GM15510 (cell line): ENCODE results near the gene SEMA5B.

Experiments used
- POLR2A ChIP-seq: IDR thresholded peaks from 3 replicates; pipeline ENCODE4 v1.6.1; 2011; ENCODE audit warnings: borderline replicate concordance; ENCODE audit not compliant: insufficient read length; ENCODE audit errors: extremely low read depth

Gene SEMA5B

DNA sequence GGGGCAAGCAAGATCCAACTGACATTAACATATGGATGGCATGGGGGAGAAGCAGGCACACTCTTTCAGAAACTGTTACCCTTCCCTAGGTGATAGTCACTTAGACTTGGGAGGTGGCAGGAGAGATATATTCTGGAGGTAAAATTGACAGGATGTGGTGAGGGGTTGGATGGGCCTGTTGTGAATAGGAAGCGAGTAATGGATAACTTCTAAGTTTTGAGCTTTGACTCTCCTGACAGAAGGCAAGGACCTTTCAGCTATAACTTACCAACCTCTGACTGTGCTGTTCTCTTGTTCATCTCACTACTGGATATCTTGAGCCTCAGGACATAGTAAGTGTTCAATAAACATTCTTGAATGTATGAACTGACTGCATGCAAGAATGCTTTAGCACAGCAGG, 37.4 kb upstream of the SEMA5B start:
- no peak for TF ChIP-seq POLR2A

DNA sequence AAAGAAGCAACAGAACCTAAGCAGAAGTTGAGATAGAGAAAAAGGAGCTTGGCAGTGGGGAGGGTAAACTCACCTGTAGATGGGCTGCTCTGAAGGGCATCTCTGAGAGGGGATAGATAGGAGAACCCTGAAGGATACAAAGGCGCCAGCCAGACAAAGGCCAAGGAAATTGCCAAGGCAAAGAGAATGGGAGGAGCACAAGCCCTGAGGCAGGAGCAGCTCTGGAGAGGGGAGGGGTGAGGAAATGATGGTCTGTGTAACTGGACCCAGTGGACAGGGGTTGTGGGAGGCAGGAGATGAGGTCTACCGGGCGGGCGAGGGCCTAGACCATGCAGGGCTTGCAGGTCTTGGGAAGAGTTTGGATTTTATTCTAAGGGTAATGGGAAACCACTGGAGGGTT, 36.9 kb upstream of the SEMA5B start:
- TF ChIP-seq POLR2A: no peak

DNA sequence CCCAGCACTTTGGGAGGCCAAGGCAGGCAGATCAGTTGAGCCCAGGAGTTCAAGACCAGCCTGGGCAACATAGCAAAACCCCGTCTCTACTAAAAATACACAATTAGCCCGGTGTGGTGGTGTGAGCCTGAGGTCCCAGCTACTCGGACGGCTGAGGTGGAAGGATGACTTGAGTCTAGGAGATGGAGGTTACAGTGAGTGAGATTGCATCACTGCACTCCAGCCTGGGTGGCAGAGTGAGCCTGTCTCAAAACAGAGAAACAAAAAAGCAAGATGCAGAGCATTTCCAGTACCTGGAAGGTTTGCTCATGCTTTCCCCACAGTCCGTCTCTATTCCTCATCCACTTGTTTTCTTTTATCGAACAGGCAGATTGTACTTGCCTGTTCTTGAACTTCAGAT, 35.5 kb upstream of the SEMA5B start:
- no peak for TF ChIP-seq POLR2A

DNA sequence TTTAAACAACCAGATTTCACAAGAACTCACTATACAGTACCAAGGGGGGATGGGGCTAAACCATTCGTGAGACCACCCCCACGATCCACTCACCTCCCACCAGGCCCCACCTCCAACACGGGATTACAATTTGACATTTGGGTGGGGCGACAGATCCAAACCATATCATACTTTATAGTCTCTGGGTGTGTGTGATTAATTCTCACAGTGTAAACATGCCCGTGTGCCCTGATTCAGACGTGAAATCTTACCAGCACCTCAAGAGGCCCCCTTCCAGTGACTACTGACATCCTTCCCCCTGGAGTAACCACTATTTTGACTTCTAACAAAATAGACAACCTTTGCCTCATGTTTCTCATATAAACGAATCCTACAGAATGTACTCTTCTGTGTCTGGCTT, 34.3 kb upstream of the SEMA5B start:
- TF ChIP-seq POLR2A: no peak

DNA sequence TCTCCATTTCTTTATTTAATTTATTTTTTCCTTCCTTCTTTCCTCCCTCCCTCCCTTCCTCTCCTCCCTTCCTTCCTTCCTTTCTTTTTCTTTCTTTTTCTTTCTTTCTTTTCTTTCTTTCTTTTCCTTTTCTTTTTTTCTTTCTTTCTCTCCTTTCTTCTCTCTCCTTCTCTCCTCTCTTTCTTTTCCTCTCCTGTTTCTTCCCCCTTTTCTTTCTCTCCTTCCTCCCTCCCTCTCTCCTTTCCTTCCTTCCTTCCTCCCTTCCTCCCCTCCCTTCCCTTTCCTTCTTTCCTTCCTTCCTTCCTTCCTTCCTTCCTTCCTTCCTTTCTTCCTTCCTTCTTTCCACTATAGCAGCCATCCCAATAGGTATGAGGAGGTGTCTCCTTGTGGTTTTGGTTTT, 32.5 kb upstream of the SEMA5B start:
- TF ChIP-seq POLR2A: no peak

DNA sequence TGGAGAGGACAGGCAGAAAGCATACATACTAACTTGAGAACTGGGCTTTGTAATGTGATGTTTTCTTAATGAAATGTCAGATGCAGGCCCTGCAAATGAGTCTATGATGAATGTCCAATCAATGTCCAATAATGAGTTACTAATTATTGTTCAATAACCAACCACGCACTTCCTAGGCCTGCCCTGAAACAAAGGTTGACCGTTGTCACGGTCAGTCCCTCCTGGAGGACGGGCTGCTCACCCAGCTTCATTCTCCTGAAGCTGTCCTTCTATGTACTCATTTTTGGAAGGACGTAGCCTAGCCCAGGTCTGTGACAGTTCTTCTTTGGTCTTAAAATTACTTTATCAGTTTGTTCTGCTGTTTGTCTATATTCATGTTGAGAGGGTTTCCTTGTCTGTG, 30.9 kb upstream of the SEMA5B start:
- TF ChIP-seq POLR2A: no peak

DNA sequence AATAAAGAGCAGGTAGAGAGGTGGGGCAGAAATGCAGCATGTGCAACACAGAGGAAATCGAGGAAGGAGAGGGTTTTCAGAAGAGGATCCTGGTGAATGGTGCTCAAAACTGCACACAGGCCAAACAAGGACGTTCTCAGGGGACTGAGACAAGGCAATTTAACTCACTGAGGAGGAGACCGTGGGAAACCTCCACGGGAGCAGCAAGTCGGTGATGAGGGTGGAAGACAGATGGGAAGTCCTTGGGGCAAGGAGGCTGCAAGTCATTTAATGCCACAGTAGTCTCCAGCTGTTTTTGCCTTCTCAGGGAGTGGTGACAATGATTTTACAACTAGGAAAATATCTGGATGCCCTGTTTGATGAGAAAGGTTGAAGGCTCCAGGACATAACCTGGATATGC, 27.8 kb upstream of the SEMA5B start:
- no peak for TF ChIP-seq POLR2A

DNA sequence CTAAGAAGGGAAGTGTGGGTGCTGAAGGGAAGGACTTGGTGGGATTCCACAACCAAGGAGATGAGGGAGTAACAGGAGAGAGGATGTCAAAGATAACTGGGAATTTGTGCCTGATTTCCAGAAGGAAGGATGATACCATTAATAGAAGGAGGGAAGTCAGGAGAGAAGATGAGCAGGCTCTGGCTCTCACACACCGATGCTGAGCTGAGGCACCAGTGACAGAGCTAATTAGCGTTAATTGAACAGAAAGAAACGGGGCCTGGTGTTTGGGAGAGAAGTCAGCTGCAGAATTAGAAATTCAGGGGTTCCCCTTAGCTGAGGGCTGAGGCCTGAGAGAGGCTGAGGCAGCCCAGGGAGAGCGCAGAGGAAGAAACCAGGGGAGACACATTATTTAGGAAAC, 27.4 kb upstream of the SEMA5B start:
- no peak for TF ChIP-seq POLR2A

DNA sequence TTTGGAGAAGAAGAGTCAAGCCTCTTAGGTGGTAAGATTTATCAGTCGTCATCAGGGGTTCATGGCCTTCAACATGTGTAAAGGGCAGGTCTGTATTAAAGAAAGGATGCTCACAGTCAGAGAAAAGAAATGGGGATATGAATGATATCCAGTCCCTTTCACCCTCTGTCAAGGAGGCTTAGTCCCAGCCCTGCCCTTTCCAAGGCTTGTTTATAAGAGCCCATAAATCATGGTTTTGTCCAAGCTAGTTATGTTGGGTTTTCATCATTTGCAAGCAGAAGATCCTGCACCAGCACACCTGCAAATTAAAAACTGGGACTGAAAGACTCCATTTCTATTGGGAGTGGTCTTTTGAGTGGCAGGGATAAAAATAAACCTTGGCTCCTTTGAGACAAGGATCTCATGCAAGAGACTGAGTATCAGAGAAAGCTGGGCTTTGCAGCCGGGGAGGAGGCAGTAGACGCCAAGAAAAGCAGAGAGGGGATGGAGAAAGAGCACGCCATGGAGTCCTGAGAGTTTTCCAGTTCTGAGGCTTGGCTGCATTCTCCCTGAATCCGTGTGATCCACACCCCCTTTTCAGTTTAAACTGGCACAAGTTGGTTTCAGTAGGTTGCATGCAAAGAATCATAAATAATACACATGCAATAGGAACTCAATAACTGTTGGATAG, 26.7 kb upstream of the SEMA5B start:
- no peak for TF ChIP-seq POLR2A

DNA sequence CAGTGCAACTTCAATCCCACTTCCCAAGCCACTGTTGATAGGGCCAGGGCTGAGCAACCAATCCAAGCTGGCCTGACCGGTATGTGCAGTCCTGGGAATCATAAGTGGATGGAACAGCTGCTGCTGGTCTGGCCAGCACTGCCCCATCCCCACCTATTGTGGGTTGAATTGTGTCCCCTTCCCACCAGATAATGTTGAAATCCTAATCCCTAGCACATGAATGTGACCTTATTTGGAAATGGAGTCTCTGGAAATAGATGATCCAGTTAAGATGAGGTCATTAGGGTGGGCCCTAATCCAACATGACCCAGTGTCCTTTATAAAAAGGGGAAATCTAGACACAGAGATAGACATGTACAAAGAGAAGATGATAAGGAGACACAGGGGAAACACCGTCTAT, 25.5 kb upstream of the SEMA5B start:
- TF ChIP-seq POLR2A: no peak

DNA sequence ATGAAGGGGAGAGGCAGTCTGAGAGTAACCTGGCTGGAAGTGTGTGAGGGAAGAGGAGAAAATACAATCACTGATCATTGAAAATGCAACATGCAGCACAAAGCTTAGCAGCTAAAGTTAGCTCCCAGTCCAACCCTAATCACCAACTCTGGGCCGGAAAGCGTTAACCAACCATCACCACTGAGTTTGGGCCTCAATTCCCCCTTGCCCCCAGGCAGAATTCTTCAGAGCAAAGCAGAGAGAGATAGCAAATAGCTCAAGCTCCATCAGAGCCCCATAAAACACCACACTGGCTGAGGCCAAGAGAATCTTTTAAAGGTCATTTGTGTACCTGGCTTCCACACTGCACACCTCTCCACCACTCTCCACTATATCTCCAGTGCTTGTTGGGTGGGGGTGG, 23.1 kb upstream of the SEMA5B start:
- no peak for TF ChIP-seq POLR2A

DNA sequence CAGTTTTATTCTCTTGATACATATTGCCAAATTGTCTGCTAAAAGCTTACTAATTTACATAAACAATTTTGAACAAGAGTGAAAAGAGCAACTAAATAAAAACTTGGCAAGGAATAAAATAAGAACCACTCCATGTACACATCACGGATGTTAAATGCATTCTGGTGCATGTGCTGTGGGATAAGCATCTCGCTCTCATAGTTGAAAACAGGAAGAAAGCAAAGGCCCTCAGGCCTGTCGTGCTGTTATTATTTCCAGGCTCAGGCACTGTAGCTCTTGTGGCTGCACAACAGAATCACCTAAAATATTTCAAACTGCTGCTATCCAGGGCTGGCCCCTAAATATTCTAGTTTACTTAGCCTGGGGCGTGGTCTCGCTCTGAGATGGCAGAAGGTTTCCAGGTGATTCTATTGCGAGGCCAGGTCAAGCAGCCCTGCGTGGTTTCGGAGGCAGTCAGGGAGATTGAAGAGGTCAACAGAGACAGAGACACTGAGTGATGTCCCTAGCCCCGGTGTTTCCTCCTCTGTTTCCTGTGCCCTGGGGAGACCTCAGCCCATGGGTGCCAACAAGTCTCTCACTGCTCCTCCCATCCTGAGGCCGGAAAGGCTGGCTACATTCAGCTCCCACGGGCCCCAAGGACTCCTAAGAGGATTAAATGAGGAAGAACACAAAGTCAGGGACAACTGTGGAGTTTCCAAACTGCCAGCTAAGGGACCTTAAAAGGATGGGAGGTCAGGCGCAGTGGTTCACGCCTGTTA, 21.1 kb upstream of the SEMA5B start:
- TF ChIP-seq POLR2A: no peak

DNA sequence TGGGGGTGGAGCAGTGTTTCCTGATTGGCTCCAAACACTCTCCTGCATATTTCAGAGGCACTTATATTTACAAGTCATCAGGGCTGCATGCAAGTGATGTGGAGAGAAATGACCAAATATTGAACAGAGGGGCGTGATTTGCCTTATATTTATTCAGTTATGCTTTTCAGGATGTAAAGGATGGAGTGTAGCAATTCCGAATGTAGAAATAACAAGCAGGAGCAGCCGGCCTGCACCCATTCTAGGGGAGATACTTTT, 19.4 kb upstream of the SEMA5B start:
- TF ChIP-seq POLR2A: no peak

DNA sequence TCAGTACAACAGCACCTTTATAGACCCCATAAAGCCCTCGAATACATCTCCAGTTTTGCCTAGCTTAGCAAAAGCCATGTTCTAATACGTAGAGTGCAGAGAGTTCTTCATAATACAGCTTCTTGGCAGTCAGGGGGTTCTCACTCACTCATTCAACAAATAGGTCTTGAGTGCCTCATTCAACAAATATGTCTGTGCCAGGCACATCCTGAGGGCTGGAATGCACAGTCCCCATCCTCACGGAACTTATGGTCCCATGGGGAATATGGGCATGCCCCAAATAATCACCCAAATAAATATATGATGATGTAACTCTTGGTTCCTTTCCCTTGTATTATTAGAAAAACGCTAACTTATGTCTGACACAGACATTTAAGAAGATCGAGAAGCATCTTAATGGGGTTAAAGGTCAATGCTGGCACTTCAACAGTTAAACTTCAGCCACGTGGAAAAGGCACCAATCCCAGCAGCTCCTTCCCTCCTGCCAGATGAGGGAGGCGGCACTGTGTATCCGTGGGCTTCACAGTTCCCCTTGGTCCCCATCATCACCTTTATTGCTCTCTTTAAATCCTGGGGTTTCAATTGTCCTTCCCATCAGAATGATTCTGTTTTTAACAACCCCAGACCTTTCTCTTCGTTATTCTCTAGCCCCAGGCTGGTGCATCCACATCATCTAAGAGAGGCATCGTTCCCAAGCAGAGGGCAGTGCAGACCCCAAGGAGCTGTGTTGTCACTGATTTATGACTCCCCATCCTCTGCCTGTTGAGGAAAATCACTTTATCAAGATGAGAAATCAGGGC, 18.9 kb upstream of the SEMA5B start:
- no peak for TF ChIP-seq POLR2A

DNA sequence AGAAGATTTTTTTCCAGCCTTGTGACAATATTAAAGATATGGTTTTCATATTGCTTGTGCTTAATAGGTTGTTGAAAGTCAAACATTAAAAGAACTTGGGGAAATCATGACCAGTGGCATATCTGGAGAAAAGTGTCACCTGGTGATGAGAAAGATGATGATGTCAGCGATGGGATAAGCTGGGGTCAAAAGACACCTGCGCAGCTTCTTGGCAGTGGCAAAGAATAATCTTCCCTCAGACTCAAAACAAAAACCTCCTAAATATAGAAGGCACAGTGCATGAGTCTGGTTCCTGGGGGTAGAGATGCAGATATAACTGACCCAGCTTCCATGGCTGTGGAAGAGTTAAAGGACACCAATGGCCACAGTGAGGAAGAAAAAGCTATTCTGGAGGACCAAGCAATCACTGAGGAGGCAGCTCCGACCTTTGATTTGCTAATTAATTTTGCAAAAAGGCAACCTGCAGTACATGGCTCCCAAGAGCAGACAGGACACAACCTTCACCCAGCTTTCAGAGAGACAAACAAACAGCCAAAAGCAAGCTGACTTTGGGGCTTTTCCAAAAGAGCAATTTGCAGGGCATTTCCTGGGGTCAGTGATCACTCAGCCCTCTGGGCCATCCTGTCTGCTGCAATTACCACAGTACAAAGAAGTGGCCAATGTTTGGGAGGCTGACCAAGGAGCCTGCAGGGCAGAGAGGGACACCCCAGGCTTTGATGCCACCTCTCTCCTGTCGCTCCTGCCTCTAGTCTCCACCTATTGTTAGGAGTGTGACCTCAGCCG, 17.6 kb upstream of the SEMA5B start:
- TF ChIP-seq POLR2A: no peak
